GM12872 (cell line): ENCODE measurements around the gene TEX12.

ENCODE experiments used
- CTCF ChIP-seq: IDR thresholded peaks from 3 replicates; pipeline ENCODE4 v1.5.1; 2011; ENCODE audit warnings: low read depth, mild to moderate bottlenecking, low read length, moderate library complexity; ENCODE audit not compliant: insufficient read depth

TEX12 gene

DNA sequence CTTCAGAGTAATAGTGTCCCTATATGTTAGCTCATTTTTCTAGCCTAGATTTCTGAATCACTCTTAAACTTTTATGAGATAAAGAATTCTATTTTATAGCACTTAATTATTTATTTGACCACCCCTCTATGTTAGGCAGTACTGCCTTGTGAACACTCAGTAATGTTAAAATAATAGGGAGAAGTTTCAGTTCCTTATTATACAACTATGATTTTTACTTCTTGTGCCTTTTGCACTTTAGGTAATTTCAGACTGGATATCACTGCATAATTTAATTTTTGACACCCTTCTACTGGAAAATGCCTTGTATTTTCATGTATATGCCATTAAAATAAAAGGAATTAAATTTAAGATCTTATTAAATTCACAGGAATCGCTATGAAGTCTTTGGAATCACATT, 11.3 kb downstream of the TEX12 start:
- TF ChIP-seq CTCF, result no peak

DNA sequence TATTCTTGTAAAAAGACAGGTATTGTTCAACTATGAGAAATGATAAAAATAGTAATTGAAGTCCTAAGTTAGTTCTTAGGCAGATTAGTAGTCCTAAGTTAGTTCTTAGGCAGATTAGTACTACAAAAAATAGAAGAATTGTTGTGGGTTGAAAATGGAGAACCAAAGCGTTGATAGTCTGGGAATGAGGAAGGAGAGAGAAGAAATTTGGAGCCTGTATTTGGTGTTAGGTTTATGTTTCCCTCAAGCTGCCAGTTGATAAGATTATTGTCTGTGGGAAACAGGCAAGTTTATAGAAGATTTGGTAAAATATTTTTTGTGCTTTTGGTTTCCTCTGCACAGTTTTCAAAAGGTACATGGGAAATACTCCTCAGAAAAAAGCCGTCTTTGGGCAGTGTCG, 11.8 kb downstream of the TEX12 start:
- TF ChIP-seq CTCF, result no peak

DNA sequence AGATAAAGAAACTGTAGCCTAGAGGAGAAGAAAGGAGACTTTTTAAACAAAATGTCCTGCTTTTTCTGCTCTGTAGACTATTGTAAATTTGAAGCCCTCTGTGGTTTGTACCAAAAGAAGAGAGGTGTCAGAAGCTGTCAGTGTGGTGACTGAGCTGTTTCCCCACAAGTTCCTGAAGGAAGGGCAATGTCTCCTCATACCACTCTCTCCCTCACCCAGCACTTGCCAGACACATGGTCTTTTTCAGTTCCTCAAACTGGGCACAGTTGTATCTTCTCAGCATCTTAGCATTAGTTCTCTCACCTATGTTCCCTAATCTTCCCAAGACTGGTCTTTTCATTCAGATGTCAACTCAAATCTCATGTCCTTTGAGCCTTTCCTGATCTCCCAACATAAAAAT, 12.4 kb downstream of the TEX12 start:
- TF ChIP-seq CTCF, result no peak

DNA sequence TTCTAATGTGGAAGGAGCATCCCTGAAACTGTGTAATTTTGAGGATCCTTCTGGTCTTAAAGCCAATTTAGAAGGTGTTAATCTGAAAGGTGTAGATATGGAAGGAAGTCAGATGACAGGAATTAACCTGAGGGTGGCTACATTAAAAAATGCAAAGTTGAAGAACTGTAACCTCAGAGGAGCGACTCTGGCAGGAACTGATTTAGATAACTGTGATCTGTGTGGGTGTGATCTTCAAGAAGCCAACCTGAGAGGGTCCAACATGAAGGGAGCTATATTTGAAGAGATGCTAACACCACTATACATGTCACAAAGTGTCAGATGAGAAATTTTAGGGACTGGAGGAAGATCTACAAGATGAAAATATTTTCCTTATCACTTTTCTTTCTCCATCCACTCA, 15.7 kb downstream of the TEX12 start:
- TF ChIP-seq CTCF, result no peak

GRCh38 chr11:112185883-112186282, 18.7 kb downstream of the TEX12 start:
- TF ChIP-seq CTCF, result no peak

DNA sequence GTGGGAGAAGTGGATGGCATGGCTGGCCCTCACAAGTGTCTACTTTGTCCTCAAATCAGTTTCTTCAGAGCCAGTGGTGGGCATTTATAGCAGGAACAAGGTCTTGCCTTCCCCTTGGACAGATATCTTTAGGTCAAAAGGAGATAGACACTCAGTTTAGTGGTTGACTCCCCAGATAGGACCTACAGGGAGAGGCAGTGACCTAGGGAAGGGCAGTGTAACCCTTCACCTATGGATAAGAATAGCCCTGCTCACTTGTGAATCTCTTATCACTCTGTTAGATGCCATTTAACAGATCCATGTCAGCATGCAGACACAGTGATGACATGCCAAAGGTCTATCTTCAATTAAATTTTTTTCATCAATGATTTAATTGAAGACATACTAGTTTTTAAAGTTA, 19.1 kb downstream of the TEX12 start:
- no peak for TF ChIP-seq CTCF

DNA sequence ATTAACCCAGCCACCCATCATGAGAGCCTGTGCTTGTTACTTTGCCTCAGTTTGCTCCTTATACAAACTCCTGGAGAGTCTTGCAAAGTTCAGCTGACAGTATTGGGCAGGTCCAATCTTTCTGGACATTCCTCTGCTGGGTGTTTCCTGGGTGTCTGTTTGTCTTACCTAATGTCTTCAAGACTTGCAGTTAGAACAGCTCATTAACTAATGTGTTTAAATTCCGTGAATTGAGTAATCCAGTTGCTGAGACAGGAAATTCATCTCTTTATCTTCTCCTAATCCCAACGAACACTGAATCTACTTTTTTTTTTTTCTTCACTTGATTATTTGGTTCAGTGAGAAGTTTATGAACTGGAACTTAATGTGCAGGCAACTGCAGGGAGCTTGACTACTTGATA, 28.8 kb downstream of the TEX12 start:
- no peak for TF ChIP-seq CTCF
